Measurements from ENCODE around the gene NACC1.

DNA sequence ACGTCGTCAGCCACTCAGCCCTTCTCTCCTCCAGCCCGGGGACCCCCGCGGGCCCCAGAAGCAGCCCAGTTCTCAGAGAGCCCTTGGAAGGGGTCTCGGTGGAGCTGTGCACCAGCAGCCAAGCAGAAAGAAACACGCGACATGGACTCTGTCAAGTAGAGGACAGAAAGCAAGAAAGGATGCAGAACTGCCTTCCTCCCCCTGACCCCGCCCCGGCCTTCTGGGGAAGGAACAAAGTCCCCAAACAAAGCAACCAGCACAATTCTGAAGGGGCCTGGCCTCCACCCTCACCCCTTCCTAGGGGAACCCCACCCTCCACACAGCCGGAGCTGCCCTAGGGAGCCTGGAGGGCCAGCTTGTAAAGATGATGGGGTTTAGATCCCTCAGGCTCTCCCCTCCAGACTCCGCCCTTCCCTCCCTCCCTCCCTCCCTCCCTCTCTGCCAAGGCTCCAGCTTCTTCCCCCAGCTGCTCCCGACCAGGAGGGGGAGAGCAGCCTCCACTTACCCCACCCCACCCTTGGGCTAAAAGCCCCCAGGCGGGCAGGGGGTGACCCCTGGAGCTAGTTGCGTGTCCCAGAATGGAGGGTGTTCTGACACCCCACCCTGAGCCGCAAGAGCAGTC lies 23.2 kb upstream of the NACC1 start:
- TF ChIP-seq, protein P1, sequence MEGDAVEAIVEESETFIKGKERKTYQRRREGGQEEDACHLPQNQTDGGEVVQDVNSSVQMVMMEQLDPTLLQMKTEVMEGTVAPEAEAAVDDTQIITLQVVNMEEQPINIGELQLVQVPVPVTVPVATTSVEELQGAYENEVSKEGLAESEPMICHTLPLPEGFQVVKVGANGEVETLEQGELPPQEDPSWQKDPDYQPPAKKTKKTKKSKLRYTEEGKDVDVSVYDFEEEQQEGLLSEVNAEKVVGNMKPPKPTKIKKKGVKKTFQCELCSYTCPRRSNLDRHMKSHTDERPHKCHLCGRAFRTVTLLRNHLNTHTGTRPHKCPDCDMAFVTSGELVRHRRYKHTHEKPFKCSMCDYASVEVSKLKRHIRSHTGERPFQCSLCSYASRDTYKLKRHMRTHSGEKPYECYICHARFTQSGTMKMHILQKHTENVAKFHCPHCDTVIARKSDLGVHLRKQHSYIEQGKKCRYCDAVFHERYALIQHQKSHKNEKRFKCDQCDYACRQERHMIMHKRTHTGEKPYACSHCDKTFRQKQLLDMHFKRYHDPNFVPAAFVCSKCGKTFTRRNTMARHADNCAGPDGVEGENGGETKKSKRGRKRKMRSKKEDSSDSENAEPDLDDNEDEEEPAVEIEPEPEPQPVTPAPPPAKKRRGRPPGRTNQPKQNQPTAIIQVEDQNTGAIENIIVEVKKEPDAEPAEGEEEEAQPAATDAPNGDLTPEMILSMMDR (IDR thresholded peaks at IDR 0.05): no peak
- no peak for TF ChIP-seq EZH2 (IDR thresholded peaks at IDR 0.05)

All from neural progenitor cell (in vitro differentiated cells).